Ammon's horn (tissue), 1 donor: ENCODE results near the gene RIC8B.
"Not testable (repeated sequence)": the region's sequence is repeated elsewhere in the genome, so short reads cannot be mapped to it uniquely, and the experiment has no call there.

Source experiments
- DNase-seq: peaks from one replicate; pipeline ENCODE4 v3.0.0-alpha.2; 2016; ENCODE audit warnings: low spot score

RIC8B gene

DNA sequence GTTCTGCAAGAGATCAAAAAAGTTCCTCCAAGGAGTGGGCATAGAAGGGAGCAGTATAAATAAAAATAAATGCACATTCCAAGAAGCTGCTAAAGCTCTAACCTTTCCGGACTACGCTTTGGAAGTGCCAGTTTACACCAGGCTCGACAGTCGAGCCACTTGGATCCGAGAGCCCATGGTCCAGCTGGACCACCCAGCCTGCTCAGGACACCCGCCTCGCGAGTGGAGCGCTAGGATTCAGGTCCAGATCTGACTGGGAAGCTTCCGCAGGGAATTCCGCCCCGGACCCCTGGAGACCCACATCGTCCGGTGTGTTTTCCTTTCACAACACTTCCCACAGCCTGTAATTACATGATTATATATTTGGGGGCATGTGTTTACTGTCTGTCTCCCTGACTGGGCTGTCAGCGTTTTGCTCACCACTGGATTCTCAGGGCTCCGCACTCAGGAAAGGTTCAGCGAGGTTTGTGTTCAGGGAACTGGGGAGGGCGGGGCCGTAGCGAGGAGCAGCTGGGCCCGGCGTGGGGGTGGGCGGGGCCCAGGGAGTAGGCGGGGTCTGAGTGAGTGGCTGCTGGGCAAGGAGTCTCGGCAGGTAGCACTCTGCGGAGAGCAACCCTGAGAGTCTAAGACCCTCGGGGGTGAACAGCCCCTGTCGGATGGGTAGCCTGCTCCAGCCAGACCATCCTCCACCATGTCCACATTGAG lies 128.9 kb downstream of the RIC8B start:
- peak; percentile 39 for DNase-seq

DNA sequence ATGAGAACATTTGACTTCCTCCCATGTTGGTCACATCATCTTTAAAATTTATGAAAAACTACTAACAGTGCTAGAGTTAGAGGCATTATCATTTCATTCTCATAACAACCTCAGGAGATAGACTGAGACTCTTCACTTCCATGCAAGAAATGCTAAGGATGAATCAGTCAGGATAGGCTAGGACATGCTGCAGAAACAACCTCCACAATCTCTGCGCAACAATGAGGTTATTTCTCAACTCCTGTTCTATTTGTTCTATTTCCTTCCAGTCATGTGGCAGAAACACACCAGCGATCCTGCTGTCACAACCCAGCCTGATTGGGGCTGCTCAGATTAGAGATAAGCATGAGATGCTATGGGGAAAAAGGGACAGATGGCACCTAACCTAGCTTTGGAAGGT lies 132.2 kb downstream of the RIC8B start:
- DNase-seq = no peak

DNA sequence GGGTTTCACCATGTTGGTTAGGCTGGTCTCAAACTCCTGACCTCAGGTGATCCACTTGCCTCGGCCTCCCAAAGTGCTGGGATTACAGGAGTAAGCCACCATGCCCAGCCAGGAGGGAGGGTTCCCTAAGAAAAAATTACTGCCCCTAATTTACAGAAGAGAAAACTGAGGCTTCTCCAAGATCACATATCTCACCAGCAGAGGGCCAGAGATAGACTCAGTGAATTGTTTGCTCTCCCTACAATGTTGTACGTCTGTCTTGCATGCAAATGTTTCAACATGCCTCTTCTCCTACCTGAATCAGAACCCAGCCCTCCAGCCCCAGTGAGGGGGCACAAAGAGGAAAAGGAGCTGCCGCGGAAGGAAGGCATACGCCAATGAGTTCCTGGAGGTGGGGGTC lies 132.9 kb downstream of the RIC8B start:
- DNase-seq = no peak

DNA sequence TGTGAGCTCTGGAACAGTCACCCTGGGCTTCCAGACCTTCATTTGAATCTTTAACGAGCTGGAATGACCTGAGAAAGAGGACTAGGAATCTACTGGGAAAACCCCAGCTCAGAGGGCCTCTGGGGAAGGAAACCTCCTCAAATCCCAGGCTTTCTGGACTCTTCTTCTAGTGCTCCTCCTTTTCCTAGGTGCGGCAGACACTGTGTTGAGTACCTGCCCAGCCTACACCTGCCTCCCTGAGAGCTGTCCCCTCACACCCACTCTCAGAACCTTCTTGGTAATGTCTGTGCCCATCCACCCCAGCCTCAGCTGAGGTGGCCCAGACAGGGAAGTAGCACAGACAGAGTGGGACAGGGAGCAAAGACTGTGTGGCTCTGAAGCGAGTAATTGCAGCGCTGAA lies 133.4 kb downstream of the RIC8B start:
- no peak for DNase-seq

DNA sequence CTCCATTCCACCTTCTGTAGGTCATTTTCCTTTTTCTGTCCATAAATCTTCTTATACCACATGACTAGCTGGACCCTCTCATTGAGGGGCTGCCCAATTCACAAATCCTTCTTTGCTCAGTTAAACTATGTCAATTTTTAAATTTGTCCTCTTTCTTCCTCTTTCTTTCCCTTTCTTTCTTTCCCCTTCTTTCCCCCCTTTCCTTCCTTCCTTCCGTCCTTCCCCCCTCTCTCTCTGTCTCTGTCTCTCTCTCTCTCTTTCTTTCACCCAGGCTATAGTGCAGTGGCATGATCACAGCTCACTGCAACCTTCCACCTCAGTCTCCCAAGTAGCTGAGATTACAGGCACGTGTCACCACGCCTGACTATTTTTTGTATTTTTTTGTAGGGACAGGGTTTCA lies 134.1 kb downstream of the RIC8B start:
- DNase-seq = no peak

DNA sequence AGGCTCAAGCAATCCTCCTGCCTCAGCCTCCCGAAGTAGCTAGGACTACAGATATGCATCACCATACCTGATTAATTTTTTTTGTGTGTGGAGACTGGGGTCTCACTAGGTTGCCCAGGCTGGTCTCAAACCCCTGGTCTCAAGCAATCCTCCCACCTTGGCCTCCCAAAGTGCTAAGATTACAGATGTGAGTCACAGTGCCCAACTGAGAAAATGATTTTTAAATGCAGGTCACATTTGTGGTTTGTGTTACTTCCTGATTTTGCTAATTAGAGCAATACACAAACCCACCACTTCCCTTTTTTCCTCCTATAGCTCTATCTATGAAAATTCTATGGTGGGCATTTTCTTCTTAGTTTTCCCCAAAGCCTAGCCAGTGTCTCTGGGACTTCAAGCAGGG lies 135.7 kb downstream of the RIC8B start:
- DNase-seq = no peak

DNA sequence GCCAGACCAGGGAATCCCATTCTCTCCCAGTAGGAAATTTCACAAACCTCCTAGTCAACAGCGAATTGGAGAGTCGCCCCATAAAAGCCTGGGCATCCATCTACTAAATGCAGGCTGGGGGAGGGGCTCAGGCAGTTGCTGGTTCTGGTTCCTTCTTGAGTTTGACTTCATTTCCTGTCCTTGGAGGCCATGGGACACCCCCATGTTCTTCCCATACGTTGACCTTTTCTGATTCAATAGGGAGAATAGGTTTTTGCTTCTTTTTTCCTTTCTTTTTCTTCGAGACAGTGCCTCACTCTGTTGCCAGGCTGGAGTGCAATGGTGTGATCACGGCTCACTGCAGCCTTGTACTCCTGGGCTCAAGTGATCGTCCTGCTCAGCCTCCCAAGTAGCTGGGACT lies 137.1 kb downstream of the RIC8B start:
- DNase-seq = no peak

DNA sequence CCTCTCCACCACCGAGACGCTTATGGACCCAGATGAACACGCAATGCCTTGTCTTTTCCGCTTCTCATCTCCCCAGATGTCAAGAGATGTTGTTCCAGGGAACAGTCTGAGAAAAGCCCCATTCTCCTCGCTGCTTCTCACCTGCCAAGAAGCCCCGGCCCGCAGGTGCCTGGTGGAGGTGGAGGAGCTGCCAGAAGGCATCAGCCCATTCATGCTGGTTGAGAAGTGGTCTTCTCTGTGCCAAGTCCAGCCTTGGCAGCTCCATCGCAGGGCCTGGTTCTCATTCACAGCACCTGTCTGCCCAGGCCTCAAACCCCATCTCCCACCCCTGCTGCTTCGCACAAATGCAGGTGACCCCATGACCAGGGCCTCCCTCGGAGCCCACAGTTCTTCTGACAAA lies 139.0 kb downstream of the RIC8B start:
- DNase-seq = no peak

DNA sequence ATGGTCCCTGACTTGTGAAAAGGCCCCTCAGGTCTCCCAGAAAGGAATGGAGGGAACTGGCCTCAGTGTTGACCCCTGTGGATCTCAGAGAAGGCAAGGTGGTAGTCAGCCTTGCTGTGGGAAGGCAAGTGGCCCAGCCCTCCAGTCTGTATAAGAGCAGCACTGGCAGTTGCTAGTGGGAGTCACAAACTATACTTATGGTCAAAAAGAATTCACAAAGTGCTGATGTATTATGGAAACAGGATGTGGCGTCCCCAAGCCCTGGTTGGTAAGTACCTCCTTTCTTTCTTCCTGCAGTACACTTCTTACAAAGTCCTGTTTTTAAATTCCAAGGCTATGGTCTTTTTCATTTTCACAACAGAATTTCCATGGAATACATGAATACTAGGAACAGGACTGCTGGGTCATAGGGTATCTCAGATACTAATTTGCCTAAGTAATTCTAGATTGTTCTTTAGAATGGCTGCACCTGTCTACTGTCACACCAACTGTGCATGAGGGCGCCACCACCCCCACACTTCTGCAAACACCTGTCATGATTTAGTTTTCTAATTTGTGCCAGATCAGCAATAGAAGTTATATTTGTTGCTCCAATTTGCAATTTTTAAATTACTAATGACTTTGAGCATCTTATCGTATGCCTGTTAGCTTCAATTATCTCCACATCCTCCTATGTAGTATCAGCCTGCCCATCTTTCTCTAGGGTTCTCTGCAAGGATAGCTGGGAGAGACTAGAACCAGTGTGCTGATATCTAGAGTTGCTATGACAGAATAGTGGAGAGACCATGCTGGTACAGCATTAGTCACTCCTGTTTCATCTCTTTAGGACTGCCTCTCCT lies 140.5 kb downstream of the RIC8B start:
- no peak for DNase-seq

DNA sequence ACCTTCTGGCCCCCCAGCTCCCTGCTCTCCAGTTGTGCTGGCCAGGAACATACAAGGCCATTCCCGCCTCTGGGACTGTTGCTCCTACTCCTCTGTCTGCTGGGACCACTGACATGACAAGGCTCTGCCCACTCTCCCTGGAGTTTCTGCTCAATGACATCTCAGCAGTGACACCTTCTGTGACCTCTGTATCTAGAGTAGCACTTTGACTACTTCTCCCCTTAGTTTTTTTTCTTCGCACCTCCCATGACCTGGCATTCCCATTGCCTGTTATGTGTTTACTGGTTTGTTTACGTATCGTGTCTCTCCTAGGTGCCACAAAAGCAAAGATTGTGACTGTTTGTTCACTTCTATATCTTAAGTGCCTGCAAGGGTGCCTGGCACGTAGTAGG lies 141.1 kb downstream of the RIC8B start:
- DNase-seq = no peak

DNA sequence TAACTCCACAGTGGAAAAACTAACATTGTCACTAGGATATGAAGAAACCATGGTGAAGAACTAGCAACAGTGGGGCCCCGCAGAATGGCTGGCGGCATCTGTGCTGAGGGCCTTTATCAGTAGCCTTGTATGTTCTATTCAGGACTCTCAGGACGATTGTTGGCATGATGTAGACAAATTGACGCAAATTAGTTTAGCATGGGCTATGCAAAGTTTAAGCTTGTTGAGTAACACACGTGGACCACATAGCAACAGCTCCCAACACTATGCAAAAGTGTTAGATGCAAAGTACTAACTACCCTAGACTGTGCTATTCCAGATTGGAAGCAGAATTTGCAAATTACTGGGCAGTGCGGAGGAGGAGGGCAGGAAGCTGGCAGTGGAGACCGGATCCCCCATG lies 143.0 kb downstream of the RIC8B start:
- DNase-seq = no peak

DNA sequence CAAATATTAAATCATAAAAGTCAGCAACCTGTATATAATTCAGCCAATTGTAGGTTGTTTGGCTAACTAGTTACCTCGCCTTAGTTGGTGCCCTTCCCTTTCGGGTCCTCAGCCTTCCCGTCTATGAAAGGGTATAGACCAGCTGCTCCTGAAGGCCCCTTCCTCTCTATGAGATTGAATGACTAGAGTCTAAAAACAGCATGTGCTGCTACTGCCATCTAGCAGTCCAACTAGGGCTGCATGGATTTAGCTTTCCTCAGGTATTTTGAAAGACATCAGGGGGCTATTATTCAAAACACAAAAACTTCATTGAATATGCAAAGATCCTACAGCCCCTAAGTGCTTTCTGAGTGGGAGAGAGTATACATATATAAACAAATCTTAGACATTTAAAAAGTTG lies 144.3 kb downstream of the RIC8B start:
- peak; percentile 23 for DNase-seq

DNA sequence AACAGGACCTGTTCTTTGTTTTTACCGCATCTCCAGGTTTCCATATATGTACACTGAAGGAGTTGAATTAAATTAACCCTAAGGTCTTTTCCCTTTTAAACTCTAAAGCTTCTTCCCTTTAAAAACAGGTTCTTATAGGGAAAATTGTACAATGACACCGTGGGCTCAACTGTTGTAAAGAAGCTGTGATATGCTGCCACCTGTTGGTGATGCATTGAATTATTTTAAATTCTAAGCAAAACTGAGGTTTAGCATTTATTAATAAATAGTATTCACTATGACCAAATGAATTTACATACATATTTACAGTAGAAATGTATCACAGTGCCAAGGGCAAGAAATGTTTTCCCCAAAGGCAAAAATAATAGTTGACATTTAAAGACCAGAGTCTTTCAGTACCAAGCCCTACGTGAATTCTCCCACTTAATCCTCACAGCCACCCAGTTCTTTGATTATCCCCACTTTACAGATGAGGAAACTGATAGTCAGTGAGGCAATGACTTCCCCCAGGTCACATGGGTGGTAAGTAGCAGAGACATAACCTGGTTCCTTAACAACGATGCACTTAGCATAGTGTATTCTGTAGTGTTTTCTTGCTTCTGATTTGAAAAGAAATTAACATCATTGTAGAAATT lies 145.5 kb downstream of the RIC8B start:
- DNase-seq = peak; percentile 68

DNA sequence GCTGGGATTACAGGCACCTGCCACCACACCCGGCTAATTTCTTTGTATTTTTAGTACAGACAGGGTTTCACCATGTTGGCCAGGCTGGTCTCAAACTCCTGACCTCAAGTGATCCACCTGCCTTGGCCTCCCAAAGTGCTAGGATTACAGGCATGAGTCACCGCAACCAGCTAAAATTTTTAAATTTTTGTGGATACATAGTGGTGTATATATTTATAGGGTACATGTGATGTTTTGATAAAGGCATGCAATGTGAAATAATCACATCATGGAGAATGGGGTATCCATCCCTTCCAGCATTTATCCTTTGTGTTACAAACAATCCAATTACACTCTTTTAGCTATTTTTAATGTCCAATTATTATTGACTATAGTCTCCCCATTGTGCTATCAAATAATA lies 147.5 kb downstream of the RIC8B start:
- not testable (repeated sequence) for DNase-seq

DNA sequence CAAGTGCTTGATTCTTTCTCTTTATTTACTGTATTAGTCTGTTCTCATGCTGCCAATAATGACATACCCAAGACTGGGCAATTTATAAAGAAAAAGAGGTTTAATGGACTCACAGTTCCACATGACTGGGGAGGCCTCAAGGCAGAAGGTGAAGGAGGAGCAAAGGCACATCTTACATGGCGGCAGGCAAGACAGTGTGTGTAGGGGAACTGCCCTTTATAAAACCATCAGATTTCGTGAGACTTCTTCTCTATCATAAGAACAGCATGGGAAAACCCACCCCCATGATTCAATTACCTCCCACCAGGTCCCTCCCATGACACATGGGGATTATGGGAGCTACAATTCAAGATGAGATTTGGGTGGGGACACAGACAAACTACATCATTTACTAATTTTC lies 149.1 kb downstream of the RIC8B start:
- not testable (repeated sequence) for DNase-seq

DNA sequence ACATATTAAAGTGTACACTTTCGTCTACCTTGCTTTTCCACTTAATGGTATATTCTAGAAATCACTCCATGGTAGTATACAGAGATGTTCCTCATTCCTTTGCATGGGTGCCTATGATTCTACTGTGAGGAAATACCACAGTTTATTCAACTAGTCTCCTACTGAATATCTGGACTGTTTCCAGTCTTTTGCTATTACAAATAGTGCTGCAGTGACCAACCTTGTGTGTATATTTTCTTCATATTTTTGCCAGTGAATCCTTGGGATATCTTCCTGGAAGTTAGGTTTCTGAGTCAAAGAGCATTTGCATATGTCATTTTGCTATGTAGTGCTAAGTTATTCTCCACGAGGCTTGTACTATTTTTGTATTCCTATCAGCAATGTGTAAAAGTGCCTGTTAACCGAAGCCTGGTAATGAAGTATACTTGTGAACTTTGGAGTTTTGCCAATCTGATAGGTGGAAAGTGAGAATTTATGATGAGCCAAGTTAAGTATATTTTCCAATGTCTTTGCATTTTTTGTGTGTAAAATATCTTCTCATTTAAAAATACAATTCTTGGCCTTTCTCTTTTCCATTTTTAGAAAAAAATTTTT lies 149.9 kb downstream of the RIC8B start:
- DNase-seq = no peak

DNA sequence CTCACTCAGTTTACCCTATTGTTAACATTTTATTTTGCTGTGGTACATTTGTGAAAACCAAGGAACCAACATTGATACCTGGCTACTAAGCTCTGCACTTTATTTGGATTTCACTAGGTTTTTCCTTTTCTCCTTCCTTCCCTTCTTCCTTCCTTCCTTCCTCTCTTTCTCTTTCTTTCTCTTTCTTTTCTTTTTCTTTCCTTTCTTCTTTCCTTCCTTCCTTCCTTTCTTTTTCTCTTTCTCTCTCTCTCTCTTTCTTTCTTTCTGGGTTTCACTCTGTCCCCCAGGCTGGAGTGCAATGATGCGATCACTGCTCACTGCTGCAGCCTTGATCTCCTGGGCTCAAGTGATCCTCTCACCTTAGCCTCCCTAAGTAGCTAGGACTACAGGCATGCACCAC lies 152.2 kb downstream of the RIC8B start:
- no peak for DNase-seq

DNA sequence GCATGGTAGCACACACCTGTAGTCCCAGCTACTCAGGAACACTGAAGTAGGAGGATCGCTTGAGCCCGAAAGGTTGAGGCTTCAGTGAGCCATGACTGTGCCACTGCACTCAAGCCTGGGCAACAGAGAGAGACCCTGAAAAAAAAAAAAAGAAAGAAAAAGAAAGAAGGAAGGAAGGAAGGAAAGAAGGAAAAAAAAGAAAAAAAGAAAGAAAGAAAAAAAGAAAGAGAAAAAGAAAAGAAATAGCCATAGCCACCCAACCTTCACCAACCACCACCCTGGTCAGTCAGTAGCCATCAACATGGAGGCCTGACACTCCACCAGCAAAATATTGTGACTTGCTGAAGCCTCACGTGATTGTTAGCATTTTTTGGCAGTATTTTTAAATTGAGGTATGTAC lies 159.8 kb downstream of the RIC8B start:
- no peak for DNase-seq
